Kidney (tissue), 14 donors: ENCODE data around the gene PACS1. TPM values are rescaled to one million over a fixed set of nuclear protein-coding genes. Genes with fewer than 3 reads are reported as not detected.

Experiments
- DNase-seq, 5 donors: peaks; one replicate each; pipeline ENCODE4 v3.0.0-alpha.2; 2013 to 2020
- FAIRE-seq: peaks from 2 replicates; lab custom pipeline; 2012; peaks lifted over from hg19 to GRCh38; lab: Jason Lieb, UNC
- H3K27ac ChIP-seq, 2 donors: one replicate each; pipeline ENCODE4 v1.7.0; 2013; ENCODE audit warnings: low read depth in 2 of 2, low read length in 2 of 2, inconsistent platforms in 1 of 2
- H3K27me3 ChIP-seq: one replicate; pipeline ENCODE4 v1.7.1; 2013; ENCODE audit warnings: low read length, inconsistent platforms; ENCODE audit not compliant: control insufficient read depth, insufficient read depth
- H3K36me3 ChIP-seq, 3 donors: one replicate each; pipeline versions ENCODE4 v1.7.0 to v1.7.1; 2013; ENCODE audit warnings: low read length in 3 of 3, control low read depth in 1 of 3, inconsistent platforms in 1 of 3; ENCODE audit not compliant: insufficient read depth in 3 of 3, control insufficient read depth in 2 of 3
- H3K4me1 ChIP-seq, 3 donors: one replicate each; pipeline versions ENCODE4 v1.7.0 to v1.7.1; 2013; ENCODE audit warnings: low read length in 3 of 3, inconsistent platforms in 1 of 3, low read depth in 1 of 3; ENCODE audit not compliant: control insufficient read depth in 2 of 3, insufficient read depth in 2 of 3
- H3K4me3 ChIP-seq, 3 donors: one replicate each; pipeline versions ENCODE4 v1.7.0 to v1.8.1; 2013; ENCODE audit warnings: low read length in 3 of 3, control low read depth in 1 of 3, inconsistent platforms in 1 of 3
- H3K9ac ChIP-seq, 3 donors: one replicate each; pipeline versions ENCODE4 v1.7.0 to v1.7.1; 2013; ENCODE audit warnings: low read length in 3 of 3, control low read depth in 1 of 3, inconsistent platforms in 1 of 3
- H3K9me3 ChIP-seq, 3 donors: one replicate each; pipeline versions ENCODE4 v1.7.0 to v1.7.1; 2013; ENCODE audit warnings: low read length in 3 of 3, control low read depth in 1 of 3, inconsistent platforms in 1 of 3; ENCODE audit not compliant: control insufficient read depth in 2 of 3, insufficient read depth in 1 of 3
- CTCF ChIP-seq: IDR thresholded peaks from 3 replicates; pipeline ENCODE4 v1.5.1; 2012; ENCODE audit warnings: mild to moderate bottlenecking, moderate library complexity, borderline replicate concordance; ENCODE audit not compliant: insufficient read depth; ENCODE audit errors: extremely low read depth
- intact Hi-C: fragments of 100-400 bp; cut with DNase I; formaldehyde crosslinking; loops from one replicate; pipeline ENCODE4 v1.11.1; 2022
- polyA plus RNA-seq: library from polyadenylated mRNA; stranded (reverse); fragments of 350-450 nt; fragmentation: Illumina TruSeq; extraction: RNeasy Lipid Tissue Mini Kit (QIAGEN cat#74804); gene quantifications from one replicate; pipeline ENCODE4 v1.2.3, GENCODE V29; 2014; ENCODE audit warnings: low read depth, low replicate concordance; ENCODE audit not compliant: insufficient read depth
- total RNA-seq: library from RNA; stranded (reverse); fragmentation: NEBNext Ultra II Directional; extraction: Animal tissue kit (Norgen Biotek cat#: 25700); gene quantifications from one replicate; pipeline ENCODE4 v1.2.1, GENCODE V29; 2021
- donor health status: control.
- donor health status: control.
- donor health status: control.
- donor health status: control.
- donor health status: control.
- donor health status: DM: yes; HTN: yes; CAD: no.
- donor health status: Normal renal cell carcinoma (clear cell type).

Gene PACS1
- total and polyA plus RNA-seq, 2 donors from 2014 or later = 23.7 to 91.8 TPM

GRCh38 chr11:66048547-66049323, 21.3 kb upstream of the PACS1 start, which contains the start of gene GAL3ST3:
Gene GAL3ST3 (minus strand): TSS chr11:66049161. CDS start chr11:66045415, 3,746 bp downstream.
- DNase-seq (peak; percentile 75 to 83 (median 77)), FAIRE-seq (no peak)
- no peaks in the 10 kb centered on the region for H3K9me3 ChIP-seq
- H3K27ac ChIP-seq = no peak within 1 kb of the TSS
- intact Hi-C loops = no loop called here
- H3K27me3 ChIP-seq = no peaks in the 10 kb centered on the region
- H3K4me3 ChIP-seq = no peak within 1 kb of the TSS
- peaks cover 0 to 25% (median 12%) of the 10 kb centered on the region in 3 donors for H3K4me1 ChIP-seq
- no peak within 1 kb of the TSS for H3K9ac ChIP-seq
- no peaks in the 10 kb centered on the region for H3K36me3 ChIP-seq
- no peak for TF ChIP-seq CTCF

- H3K9me3 ChIP-seq = no peaks in the 10 kb centered on the region
- peak overlapping the region in 1 of 3 donors; percentile 83 for H3K9ac ChIP-seq
- TF ChIP-seq CTCF = no peak
- intact Hi-C loops = no loop called here
- H3K27ac ChIP-seq = no peak overlapping the region
- no peak overlapping the region for H3K4me3 ChIP-seq
- FAIRE-seq = no peak
- DNase-seq = peak in 4 of 5 donors; percentile 34 to 83 (median 55)
- no peaks in the 10 kb centered on the region for H3K27me3 ChIP-seq
- H3K4me1 ChIP-seq = peaks cover 0 to 23% (median 12%) of the 10 kb centered on the region in 3 donors
- peaks cover 0 to 11% (median 8%) of the 10 kb centered on the region in 3 donors for H3K36me3 ChIP-seq
Measured at GRCh38 chr11:66050581-66051231, 19.4 kb upstream of the PACS1 start.

- no peaks in the 10 kb centered on the region for H3K27me3 ChIP-seq
- H3K9ac ChIP-seq = peak overlapping the region; percentile 37 to 83 (median 44)
- intact Hi-C loops = no loop called here
- H3K36me3 ChIP-seq = peaks cover 0 to 15% (median 10%) of the 10 kb centered on the region in 3 donors
- H3K27ac ChIP-seq = peak overlapping the region; percentile 73 to 83
- FAIRE-seq (no peak), DNase-seq (peak in 1 of 5 donors; percentile 14)
- peaks cover 0 to 23% (median 12%) of the 10 kb centered on the region in 3 donors for H3K4me1 ChIP-seq
- no peaks in the 10 kb centered on the region for H3K9me3 ChIP-seq
- peak overlapping the region; percentile 57 to 95 (median 66) for H3K4me3 ChIP-seq
- no peak for TF ChIP-seq CTCF
Measured at GRCh38 chr11:66051371-66051765, 18.7 kb upstream of the PACS1 start.
